Tibial nerve (tissue), 4 donors: ENCODE results near the gene WHAMM. TPM values are rescaled to one million over a fixed set of nuclear protein-coding genes. Genes with fewer than 3 reads are reported as not detected.

Source experiments
- DNase-seq, 2 donors: peaks; one replicate each; pipeline ENCODE4 v3.0.0-alpha.2; 2019; ENCODE audit warnings: low spot score in 2 of 2
- H3K27ac ChIP-seq, 4 donors: fragments of 200-600 bp; sonication (generic) in 3 of 4; one replicate each; pipeline ENCODE4 v1.5.1; 2017 to 2019; ENCODE audit warnings: mild to moderate bottlenecking in 1 of 4
- H3K27me3 ChIP-seq, 2 donors: fragments of 200-600 bp; sonication (generic) in 1 of 2; one replicate each; pipeline versions ENCODE4 v1.5.1 to v1.6.0; 2017 to 2019
- H3K36me3 ChIP-seq, 3 donors: fragments of 200-600 bp; sonication (generic); one replicate each; pipeline ENCODE4 v1.5.1; 2018 to 2019
- H3K4me1 ChIP-seq, 4 donors: fragments of 200-600 bp; sonication (generic) in 3 of 4; one replicate each; pipeline ENCODE4 v1.5.1; 2017 to 2019
- H3K4me3 ChIP-seq, 4 donors: fragments of 200-600 bp; sonication (generic) in 3 of 4; one replicate each; pipeline ENCODE4 v1.5.1; 2017 to 2019; ENCODE audit warnings: mild to moderate bottlenecking in 1 of 4, moderate library complexity in 1 of 4
- H3K9me3 ChIP-seq, 4 donors: fragments of 200-600 bp; sonication (generic) in 3 of 4; one replicate each; pipeline ENCODE4 v1.5.1; 2017 to 2019
- CTCF ChIP-seq, 5 experiments: fragments of 200-600 bp in 3 of 5; fragments of 450-650 bp in 2 of 5; sonication (generic) in 3 of 5; IDR thresholded peaks; one replicate each; pipeline ENCODE4 v1.5.1; 2016 to 2019; ENCODE audit warnings: antibody characterized with exemption in 5 of 5, mild to moderate bottlenecking in 3 of 5, moderate library complexity in 2 of 5
- EP300 ChIP-seq, 2 donors: sonication (generic); formaldehyde crosslinking; IDR thresholded peaks; one replicate each; pipeline ENCODE4 v1.6.1; 2017; ENCODE audit warnings: antibody characterized with exemption in 2 of 2, mild to moderate bottlenecking in 1 of 2
- POLR2A ChIP-seq, 2 donors: fragments of 450-650 bp; IDR thresholded peaks; one replicate each; pipeline ENCODE4 v1.6.1; 2017; ENCODE audit warnings: antibody characterized with exemption in 2 of 2, mild to moderate bottlenecking in 2 of 2, moderate library complexity in 2 of 2
- WGBS, 2 donors: methylation state at CpG; one replicate each; pipeline ENCODE4 v1.1.5; 2018; 5-methylcytosine and 5-hydroxymethylcytosine counted together
- total RNA-seq, 4 donors: library from RNA; depleted of rRNA; stranded (reverse); fragments of >200 nt; gene quantifications; one replicate each; pipeline ENCODE4 v1.1.0, GENCODE V29; 2016

WHAMM gene
- total RNA-seq, 4 donors from 2014 or later: 11.8 to 17.4 (median 13.0) TPM

- no peak overlapping the region for H3K4me3 ChIP-seq
- peaks cover 0 to 4% (median 0%) of the 10 kb centered on the region in 4 donors for H3K4me1 ChIP-seq
- H3K9me3 ChIP-seq: no peaks in the 10 kb centered on the region
- H3K27ac ChIP-seq: no peak overlapping the region
- DNase-seq: no peak
- H3K36me3 ChIP-seq: peaks cover 0 to 42% (median 0%) of the 10 kb centered on the region in 3 donors
- WGBS, 2 donors: 73 to 89% methylated on average over 2 of the region's 2 CpGs
- no peak for TF ChIP-seq CTCF (IDR thresholded peaks at IDR 0.05)
- TF ChIP-seq EP300 (IDR thresholded peaks at IDR 0.05): no peak
- no peak for TF ChIP-seq POLR2A (IDR thresholded peaks at IDR 0.05)
- no peaks in the 10 kb centered on the region for H3K27me3 ChIP-seq
Observed at GRCh38 chr15:82767163-82767829, 42.1 kb upstream of the WHAMM start.

DNA sequence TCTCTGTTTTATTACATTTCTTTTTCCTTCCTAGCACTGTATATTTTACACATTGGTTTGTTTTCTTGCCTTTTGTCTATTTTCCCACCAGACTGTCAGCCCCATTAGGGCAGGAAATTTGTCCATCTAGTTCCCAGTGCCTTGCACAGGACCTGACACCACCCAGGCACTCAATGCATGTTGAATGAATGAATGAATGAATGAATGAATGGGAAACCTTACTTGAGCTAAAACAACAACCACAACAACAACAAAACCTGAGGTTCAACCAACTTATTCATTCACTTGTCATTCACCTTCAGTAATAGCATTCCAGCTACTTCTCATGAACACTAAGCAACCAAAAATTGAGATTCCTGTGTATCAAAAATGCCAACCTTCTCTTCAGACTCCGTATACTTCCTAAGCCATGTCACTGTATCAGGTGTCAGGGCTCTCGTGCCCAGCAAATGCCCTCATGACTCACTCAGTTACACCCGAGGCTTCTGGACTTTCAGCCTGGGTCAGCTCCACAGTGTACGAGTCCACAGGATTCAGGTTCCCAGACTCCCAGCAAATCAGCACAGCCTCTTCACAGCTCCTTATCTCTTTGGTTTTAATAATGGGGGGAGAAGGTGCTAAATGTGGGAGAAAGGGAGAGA is 40.9 kb upstream of the WHAMM start:
- no peak overlapping the region for H3K4me3 ChIP-seq
- no peaks in the 10 kb centered on the region for H3K9me3 ChIP-seq
- no peak for DNase-seq
- H3K27me3 ChIP-seq: no peaks in the 10 kb centered on the region
- H3K4me1 ChIP-seq: peaks cover 0 to 4% (median 0%) of the 10 kb centered on the region in 4 donors
- TF ChIP-seq POLR2A (IDR thresholded peaks at IDR 0.05): no peak
- no peak for TF ChIP-seq EP300 (IDR thresholded peaks at IDR 0.05)
- TF ChIP-seq CTCF (IDR thresholded peaks at IDR 0.05): no peak
- H3K27ac ChIP-seq: no peak overlapping the region
- peaks cover 0 to 29% (median 0%) of the 10 kb centered on the region in 3 donors for H3K36me3 ChIP-seq
- 65 to 82% methylated on average over 4 of the region's 4 CpGs for WGBS, 2 donors

DNA sequence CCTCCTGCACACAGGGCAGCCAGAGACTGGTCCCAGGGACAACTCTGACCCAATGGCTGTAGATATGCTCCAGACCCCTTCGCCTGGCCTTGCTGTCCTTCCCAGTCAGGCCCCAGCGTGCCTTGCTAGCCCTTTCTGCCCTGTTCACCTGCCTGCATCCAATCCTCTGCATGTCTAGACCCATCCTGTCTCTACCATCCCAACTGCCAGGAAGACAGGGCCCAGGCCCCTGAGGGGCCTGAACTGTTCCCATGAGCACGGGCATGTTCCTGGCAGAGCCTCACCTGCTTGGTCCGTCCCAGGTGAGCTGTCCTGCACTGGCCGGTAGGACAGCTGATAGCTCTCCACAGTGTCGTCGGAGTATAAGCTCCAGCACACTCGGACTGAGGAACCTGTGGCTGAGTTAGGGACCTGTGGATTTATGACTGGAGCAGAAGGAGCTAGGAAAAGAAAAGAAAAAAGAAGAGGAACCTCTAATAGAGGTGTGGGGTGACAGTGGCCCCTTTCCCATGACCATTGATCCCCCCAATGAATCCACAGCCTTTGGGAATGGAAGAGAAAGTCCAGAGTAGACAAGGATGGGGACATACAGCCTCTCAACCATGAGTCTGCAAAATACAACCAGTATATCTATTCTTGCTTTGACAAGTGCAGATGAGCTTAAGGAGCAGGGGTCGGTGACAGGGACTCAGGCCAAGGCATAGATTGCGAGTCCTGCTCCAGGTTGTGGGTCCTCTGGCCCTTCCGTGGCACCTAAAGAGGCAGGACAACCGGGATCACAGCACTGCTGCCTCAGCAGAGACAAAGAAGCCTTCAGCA is 37.4 kb upstream of the WHAMM start:
- Histone ChIP-seq H3K9me3 (no peaks in the 10 kb centered on the region), H3K4me3 (no peak overlapping the region), H3K27me3 (no peaks in the 10 kb centered on the region), H3K27ac (no peak overlapping the region), H3K4me1 (no peaks in the 10 kb centered on the region), H3K36me3 (peaks cover 0 to 9% (median 0%) of the 10 kb centered on the region in 3 donors)
- DNase-seq: no peak
- WGBS, 2 donors: 91 to 93% methylated on average over 12 of the region's 12 CpGs
- TF ChIP-seq EP300 (IDR thresholded peaks at IDR 0.05) (no peak), CTCF (IDR thresholded peaks at IDR 0.05) (no peak), POLR2A (IDR thresholded peaks at IDR 0.05) (no peak)

- 80 to 81% methylated on average over 7 of the region's 7 CpGs for WGBS, 2 donors
- no peak for TF ChIP-seq POLR2A (IDR thresholded peaks at IDR 0.05)
- no peak for TF ChIP-seq CTCF (IDR thresholded peaks at IDR 0.05)
- no peak for TF ChIP-seq EP300 (IDR thresholded peaks at IDR 0.05)
- H3K9me3 ChIP-seq: no peaks in the 10 kb centered on the region
Observed at GRCh38 chr15:82774496-82774895, 34.9 kb upstream of the WHAMM start.

More at GRCh38 chr15:82774496-82774895, 34.9 kb upstream of the WHAMM start:
- Histone ChIP-seq H3K36me3 (no peaks in the 10 kb centered on the region), H3K4me3 (no peak overlapping the region), H3K4me1 (no peaks in the 10 kb centered on the region), H3K27ac (no peak overlapping the region), H3K27me3 (no peaks in the 10 kb centered on the region)
- no peak for DNase-seq
